Measurements from ENCODE around the gene VPS13A. TPM values are rescaled to one million over a fixed set of nuclear protein-coding genes. Genes with fewer than 3 reads are reported as not detected.

VPS13A gene
- total and polyA plus RNA-seq, 10 of the 15 experiments (the other 5 are each of a cell fraction or from before 2014, with no cell fraction given) = 10.0 to 35.2 (median 21.1) TPM

GRCh38 chr9:77142366-77142765 is 35.0 kb upstream of the VPS13A start (continued):
- TF ChIP-seq IKZF2 (IDR thresholded peaks at IDR 0.05) (no peak), RBBP5 (conservative IDR thresholded peaks at IDR 0.05) (no peak), TCF12 (IDR thresholded peaks at IDR 0.05; ENCODE audit: low read depth, low read length) (no peak), ZNF622 (IDR thresholded peaks at IDR 0.05) (no peak), STAT3 (IDR thresholded peaks at IDR 0.05; ENCODE audit: low read depth, low read length) (no peak)

GRCh38 chr9:77149879-77150278 is 27.5 kb upstream of the VPS13A start:
- no peaks in the 10 kb centered on the region for H3K4me1 ChIP-seq (ENCODE audit: control insufficient read depth, insufficient read depth, low read length)
- ChIA-PET RAD21 (ENCODE audit: unreplicated experiment) (no interaction called here), POLR2A (no interaction called here), SMC1A (ENCODE audit: uncharacterized antibody, unreplicated experiment) (no interaction called here), CTCF (interaction anchor here (1.2 to 1.7 kb wide), 2 partner anchors 26 to 340 kb away, joined by 3 to 6 read pairs; no protein-coding TSS in a partner anchor)
- no peaks in the 10 kb centered on the region; a peak in 1 of 4 replicates for H3K27me3 ChIP-seq (replicated peaks in 1 of 2; ENCODE audit: control insufficient read depth in 2 of 2, insufficient read depth in 2 of 2, low read length in 1 of 2)
- H3K4me3 ChIP-seq = no peak overlapping the region
- ATAC-seq (no peak), DNase-seq (ENCODE audit: low read depth, low spot score) (no peak), FAIRE-seq (no peak)
- no peak overlapping the region for H3K4me2 ChIP-seq (ENCODE audit: control insufficient read depth, insufficient read depth)
- WGBS (ENCODE audit: insufficient coverage, insufficient replicate concordance, low lambda C conversion rate, missing lambda C conversion rate) = 38% methylated on average over 1 of the region's 2 CpGs
- H2AFZ ChIP-seq (ENCODE audit: control insufficient read depth, low read depth, low read length) = no peak overlapping the region
- no peak for TF ChIP-seq ZNF622 (IDR thresholded peaks at IDR 0.05)
- no peak for TF ChIP-seq USF1 (IDR thresholded peaks at IDR 0.05; ENCODE audit: borderline replicate concordance, extremely low read length, insufficient read depth, low read depth, low read length)
- no peak for TF ChIP-seq HCFC1 (IDR thresholded peaks at IDR 0.05; ENCODE audit: low read length)
- no peak for TF ChIP-seq USF2 (IDR thresholded peaks at IDR 0.05; ENCODE audit: borderline replicate concordance, low read depth, low read length)
- TF ChIP-seq ZZZ3 (IDR thresholded peaks at IDR 0.05; ENCODE audit: control insufficient read depth, insufficient read length, low read depth) = no peak
- H3K79me2 ChIP-seq (ENCODE audit: control insufficient read depth, insufficient read depth, low read length) = no peaks in the 10 kb centered on the region
- BruUV-seq (replicated peaks) = no TSS peak
- H3K9ac ChIP-seq (ENCODE audit: control insufficient read depth, insufficient read depth, low read length) = no peak overlapping the region
- no peaks in the 10 kb centered on the region for H4K20me1 ChIP-seq (ENCODE audit: control insufficient read depth, insufficient read depth)
- in situ Hi-C loops (cut with MboI) = loop anchor here (25.0 kb wide), 1 partner anchor 338 kb away; no protein-coding TSS in a partner anchor
- H3K36me3 ChIP-seq (ENCODE audit: control insufficient read depth in 2 of 2, insufficient read depth in 2 of 2, low read length in 1 of 2) = no peaks in the 10 kb centered on the region
- no peak overlapping the region for H3K27ac ChIP-seq (ENCODE audit: control insufficient read depth, insufficient read depth)
- intact Hi-C loops (cut with micrococcal nuclease; ENCODE audit: unreplicated experiment) = loop anchor here (2.0 to 10.0 kb wide), 3 partner anchors 125 to 485 kb away; no protein-coding TSS in a partner anchor
- no peaks in the 10 kb centered on the region for H3K9me3 ChIP-seq (replicated peaks; ENCODE audit: control insufficient read depth, insufficient read depth, low read length)
